Neural cell (in vitro differentiated cells): Measurements from ENCODE around the gene RHCE.

Source experiments
- CTCF ChIP-seq: fragments of 450-650 bp; IDR thresholded peaks from 2 replicates; pipeline ENCODE4 v1.5.1; 2014; ENCODE audit warnings: antibody characterized with exemption, mild to moderate bottlenecking, moderate library complexity; ENCODE audit not compliant: poor library complexity, severe bottlenecking
- EP300 ChIP-seq: fragments of 450-650 bp; conservative IDR thresholded peaks from 2 replicates; pipeline ENCODE4 v1.6.1; 2014; ENCODE audit warnings: antibody characterized with exemption, mild to moderate bottlenecking, moderate library complexity; ENCODE audit not compliant: poor library complexity, severe bottlenecking
- EZH2 ChIP-seq: fragments of 200-600, 300-800 bp; shearing (Covaris generic), sonication (generic); IDR thresholded peaks from 2 replicates; pipeline ENCODE4 v1.6.1; 2014; ENCODE audit warnings: antibody characterized with exemption, low read length, borderline replicate concordance, mild to moderate bottlenecking; ENCODE audit not compliant: insufficient read depth, poor library complexity, severe bottlenecking
- MXI1 ChIP-seq: fragments of 450-650 bp; conservative IDR thresholded peaks from 2 replicates; pipeline ENCODE4 v1.6.1; 2014; ENCODE audit warnings: antibody characterized with exemption, mild to moderate bottlenecking; ENCODE audit not compliant: poor library complexity, severe bottlenecking
- POLR2AphosphoS5 ChIP-seq: IDR thresholded peaks from 2 replicates; pipeline ENCODE4 v1.6.1; 2012
- RAD21 ChIP-seq: fragments of 450-650 bp; conservative IDR thresholded peaks from 2 replicates; pipeline ENCODE4 v1.6.1; 2014; ENCODE audit warnings: antibody characterized with exemption, mild to moderate bottlenecking, moderate library complexity
- TAF1 ChIP-seq: IDR thresholded peaks from 2 replicates; pipeline ENCODE4 v1.6.1; 2012; ENCODE audit warnings: low read depth

DNA sequence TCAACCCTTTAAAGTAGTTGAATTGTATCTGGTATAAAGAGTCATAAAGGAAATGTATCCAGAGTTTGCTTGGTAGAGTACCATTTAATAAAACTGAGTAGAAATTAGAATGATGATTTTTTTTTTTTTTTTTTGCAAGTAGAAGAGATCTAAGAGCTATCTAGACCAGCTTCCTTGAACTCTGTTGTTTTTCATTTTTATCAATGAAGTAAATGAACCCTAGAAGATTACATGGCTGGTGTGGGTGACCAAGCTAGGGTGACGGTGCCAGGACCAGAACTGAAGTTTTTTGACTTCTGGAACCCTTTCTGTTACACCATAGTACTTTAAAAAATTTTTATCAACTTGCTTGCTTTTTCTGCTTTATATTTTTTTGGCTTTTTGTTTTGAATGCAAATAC is 47.0 kb upstream of the RHCE start:
- TF ChIP-seq EZH2: no peak
- no peak for TF ChIP-seq POLR2AphosphoS5
- TF ChIP-seq RAD21: no peak
- TF ChIP-seq CTCF: no peak
- TF ChIP-seq MXI1: no peak
- no peak for TF ChIP-seq EP300
- TF ChIP-seq TAF1: no peak
